Neuron (in vitro differentiated cells): ENCODE results near the gene FN3K.

Source experiments
- H2AFZ ChIP-seq: one replicate; pipeline ENCODE4 v1.6.1; 2013; ENCODE audit warnings: low read depth, mild to moderate bottlenecking, inconsistent platforms, low read length, moderate library complexity
- H3K27me3 ChIP-seq: one replicate; pipeline ENCODE4 v1.6.1; 2013; ENCODE audit warnings: low read length; ENCODE audit not compliant: insufficient read depth
- H3K36me3 ChIP-seq: one replicate; pipeline ENCODE4 v1.6.1; 2013; ENCODE audit warnings: low read length; ENCODE audit not compliant: insufficient read depth
- H3K4me1 ChIP-seq: one replicate; pipeline ENCODE4 v1.6.1; 2013; ENCODE audit warnings: low read length; ENCODE audit not compliant: insufficient read depth
- H3K4me3 ChIP-seq: 2 replicates; pipeline ENCODE4 v1.5.1; 2013; ENCODE audit warnings: mild to moderate bottlenecking, low read length, moderate library complexity
- H3K9me3 ChIP-seq: one replicate; pipeline ENCODE4 v1.6.1; 2013; ENCODE audit warnings: low read length

The FN3K gene

DNA sequence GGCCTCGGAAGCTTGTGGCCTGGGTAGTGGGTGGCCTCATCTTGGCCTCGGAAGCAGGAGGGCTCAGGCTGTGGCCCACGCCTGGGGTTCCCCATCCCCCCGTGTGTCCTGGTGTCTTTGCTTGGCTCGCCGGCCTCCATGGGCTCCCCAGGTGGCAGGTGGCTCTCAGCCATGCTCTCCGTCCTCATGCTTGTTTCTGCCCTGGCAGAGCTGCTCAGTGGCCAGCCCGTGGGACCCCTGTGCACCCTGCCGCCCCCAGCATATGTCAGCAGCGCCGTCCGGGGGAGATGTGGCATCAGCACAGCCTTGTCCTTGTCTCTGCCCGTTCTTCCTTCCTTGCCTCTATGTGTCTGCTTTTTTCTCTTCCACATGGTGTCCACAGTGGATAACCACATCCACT is 55.0 kb downstream of the FN3K start:
- no peaks in the 10 kb centered on the region for H3K4me1 ChIP-seq
- no peaks in the 10 kb centered on the region for H3K9me3 ChIP-seq
- H3K27me3 ChIP-seq = no peaks in the 10 kb centered on the region
- peaks cover 20% of the 10 kb centered on the region for H3K36me3 ChIP-seq
- H2AFZ ChIP-seq = no peak overlapping the region
- no peak overlapping the region for H3K4me3 ChIP-seq

DNA sequence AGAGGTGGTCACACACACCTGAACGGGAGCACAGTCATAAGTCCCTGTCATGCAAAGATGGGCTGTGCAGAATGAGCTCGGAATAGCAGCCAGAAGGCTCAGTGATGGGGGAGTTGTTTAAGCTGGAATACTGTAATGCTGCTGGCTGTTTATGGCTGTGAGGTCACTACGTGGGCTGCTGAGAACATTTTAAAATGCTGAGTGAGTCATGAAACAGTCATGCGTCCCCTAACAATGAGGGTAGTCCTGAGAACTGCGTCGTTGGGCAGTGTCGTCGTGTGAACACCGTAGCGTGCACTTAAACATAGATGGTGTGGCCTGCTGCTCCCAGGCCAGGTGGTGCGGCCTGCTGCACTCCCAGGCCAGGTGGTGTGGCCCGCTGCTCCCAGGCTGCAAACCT is 56.1 kb downstream of the FN3K start:
- peaks cover 22% of the 10 kb centered on the region for H3K36me3 ChIP-seq
- H3K27me3 ChIP-seq = no peaks in the 10 kb centered on the region
- H2AFZ ChIP-seq = no peak overlapping the region
- no peaks in the 10 kb centered on the region for H3K9me3 ChIP-seq
- H3K4me1 ChIP-seq = no peaks in the 10 kb centered on the region
- H3K4me3 ChIP-seq = no peak overlapping the region

DNA sequence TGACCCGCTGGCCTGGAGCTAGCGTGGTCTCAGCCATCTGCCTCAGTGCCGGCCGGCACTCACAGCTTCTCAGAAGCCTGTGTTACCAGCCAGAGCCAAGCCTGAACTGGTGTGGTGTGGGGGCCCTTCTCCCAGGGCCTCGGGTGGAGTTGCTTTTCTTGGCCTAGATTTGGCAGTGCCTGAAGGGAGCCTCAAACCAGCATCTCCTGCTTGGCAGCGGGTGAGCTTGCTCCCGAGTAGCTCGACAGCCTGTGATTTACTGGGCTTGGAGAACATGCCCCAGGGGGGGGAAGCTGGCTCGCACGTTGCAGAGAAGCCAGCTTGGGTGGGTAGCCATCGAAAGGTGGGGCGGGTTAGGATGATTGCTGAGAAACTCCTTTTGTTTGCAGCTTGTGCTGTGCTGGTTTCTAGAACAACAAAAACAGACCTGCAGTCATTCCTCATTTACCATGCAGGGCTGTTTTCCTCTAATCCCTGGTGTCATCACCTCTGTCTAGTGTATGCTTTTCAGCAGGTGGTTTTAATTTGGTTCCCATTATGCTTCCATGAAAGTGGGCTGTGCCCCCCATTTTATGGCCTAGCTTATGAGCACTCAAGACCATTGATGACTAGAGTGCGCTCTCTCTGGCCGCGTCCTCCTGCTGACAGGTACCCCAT is 58.7 kb downstream of the FN3K start:
- Histone ChIP-seq H3K4me1 (no peaks in the 10 kb centered on the region), H3K9me3 (no peaks in the 10 kb centered on the region), H3K36me3 (peaks cover 29% of the 10 kb centered on the region), H2AFZ (no peak overlapping the region), H3K27me3 (no peaks in the 10 kb centered on the region), H3K4me3 (no peak overlapping the region)

DNA sequence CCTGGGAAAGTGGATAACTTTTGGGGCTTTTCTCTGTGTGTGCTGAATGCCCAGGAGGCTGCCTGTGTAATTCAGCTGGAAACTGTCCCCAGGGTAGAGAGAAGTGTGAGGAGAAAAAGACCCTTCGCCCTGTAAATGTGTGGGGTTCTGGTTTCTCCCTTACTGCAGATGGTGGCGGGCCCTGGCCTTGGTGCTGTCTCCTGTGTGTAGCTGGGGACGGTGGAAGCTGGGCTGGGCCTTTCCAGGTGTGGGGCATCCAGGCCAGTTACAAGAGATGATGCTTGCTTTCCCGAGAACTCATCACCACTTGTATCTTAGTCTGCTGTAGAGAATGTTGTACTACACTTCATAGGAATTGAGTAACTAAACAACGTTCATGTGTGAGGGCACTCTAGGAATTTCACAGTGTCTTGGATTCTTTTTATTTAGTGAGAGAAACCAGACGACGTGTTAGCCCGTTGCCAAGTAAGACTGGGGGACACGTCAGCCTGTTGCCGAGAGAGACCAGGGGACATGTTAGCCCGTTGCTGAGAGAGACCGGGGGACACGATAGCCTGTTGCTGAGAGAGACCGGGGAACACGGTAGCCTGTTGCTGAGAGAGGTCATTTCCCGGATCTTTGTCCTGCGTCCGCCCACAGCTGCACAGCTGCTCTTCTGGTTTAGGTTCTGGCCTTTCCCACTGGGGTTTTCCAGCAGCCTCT is 59.5 kb downstream of the FN3K start:
- Histone ChIP-seq H3K4me1 (no peaks in the 10 kb centered on the region), H3K4me3 (no peak overlapping the region), H3K9me3 (no peaks in the 10 kb centered on the region), H2AFZ (no peak overlapping the region), H3K36me3 (peaks cover 27% of the 10 kb centered on the region), H3K27me3 (no peaks in the 10 kb centered on the region)

DNA sequence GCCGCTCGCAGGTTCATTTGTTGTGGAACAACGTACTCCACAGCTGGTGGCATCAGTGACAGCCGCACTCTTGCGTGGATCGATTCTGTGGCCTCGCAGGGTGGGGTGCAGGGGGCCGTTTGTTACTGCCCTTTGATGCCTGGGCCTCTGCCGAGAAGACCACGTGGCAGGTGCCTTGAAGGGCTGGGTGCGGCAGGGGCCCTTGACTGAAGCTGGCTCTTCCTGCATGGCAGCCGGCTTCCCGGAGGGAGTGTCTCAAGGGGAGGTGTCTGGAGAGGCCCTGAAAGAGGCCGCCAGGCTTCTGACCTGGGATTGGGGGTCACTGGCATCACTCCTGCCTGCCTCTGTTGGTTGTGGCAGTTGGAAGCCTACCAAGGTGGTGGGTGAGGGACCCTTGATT is 60.2 kb downstream of the FN3K start:
- Histone ChIP-seq H3K4me3 (no peak overlapping the region), H3K4me1 (no peaks in the 10 kb centered on the region), H3K27me3 (no peaks in the 10 kb centered on the region), H2AFZ (no peak overlapping the region), H3K36me3 (peaks cover 32% of the 10 kb centered on the region), H3K9me3 (peaks cover 7% of the 10 kb centered on the region)

DNA sequence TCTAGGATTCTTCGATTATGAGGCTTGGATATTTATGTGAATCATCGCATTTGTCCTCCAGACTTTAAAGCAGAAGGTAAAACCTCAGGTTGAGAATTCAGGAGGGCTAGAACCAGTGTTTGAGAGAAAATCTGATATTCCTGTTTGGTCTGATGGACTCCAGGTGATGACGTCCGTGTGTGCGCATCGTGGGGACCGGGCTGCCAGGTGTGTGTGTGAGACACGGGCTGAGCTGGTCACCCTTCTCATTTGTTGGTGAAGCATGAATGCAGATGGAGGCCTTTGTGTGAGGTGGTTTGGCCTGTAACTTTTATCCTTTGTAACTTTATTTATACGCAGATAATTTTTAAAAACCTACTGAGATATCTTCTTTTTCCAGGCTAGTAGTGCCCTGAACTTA is 61.6 kb downstream of the FN3K start:
- Histone ChIP-seq H3K9me3 (peaks cover 17% of the 10 kb centered on the region), H3K4me3 (no peak overlapping the region), H2AFZ (no peak overlapping the region), H3K36me3 (peaks cover 33% of the 10 kb centered on the region), H3K4me1 (no peaks in the 10 kb centered on the region), H3K27me3 (no peaks in the 10 kb centered on the region)

DNA sequence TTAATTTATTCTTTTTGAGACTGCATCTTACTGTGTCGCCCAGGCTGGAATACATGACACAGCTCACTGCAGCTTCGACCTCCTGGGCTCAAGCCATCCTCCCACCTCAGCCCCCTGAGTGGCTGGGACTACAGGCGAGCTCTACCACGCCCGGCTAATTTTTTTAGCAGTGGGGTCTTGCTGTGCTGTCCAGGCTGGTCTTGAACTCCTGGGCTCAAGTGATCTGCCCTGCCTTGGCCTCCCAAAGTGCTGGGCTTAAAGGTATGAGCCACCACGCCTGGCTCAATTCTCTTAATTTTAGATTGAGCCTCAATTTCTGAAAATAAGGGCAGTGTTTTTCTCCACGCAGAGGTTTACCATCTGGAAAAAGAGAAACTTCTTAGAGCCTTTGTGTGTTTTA is 63.3 kb downstream of the FN3K start:
- Histone ChIP-seq H3K36me3 (peaks cover 36% of the 10 kb centered on the region), H3K4me3 (no peak overlapping the region)

GRCh38 chr17:82799591-82799990 is 64.2 kb downstream of the FN3K start:
- Histone ChIP-seq H3K9me3 (peaks cover 27% of the 10 kb centered on the region), H3K4me3 (no peak overlapping the region), H2AFZ (no peak overlapping the region), H3K36me3 (peaks cover 36% of the 10 kb centered on the region), H3K4me1 (no peaks in the 10 kb centered on the region), H3K27me3 (no peaks in the 10 kb centered on the region)

More for the DNA sequence above, 63.3 kb downstream of the FN3K start:
- no peak overlapping the region for H2AFZ ChIP-seq
- peaks cover 27% of the 10 kb centered on the region for H3K9me3 ChIP-seq
- H3K27me3 ChIP-seq = no peaks in the 10 kb centered on the region
- H3K4me1 ChIP-seq = no peaks in the 10 kb centered on the region
